ENCODE results near the gene PDS5B. TPM values are rescaled to one million over a fixed set of nuclear protein-coding genes. Genes with fewer than 3 reads are reported as not detected.

The PDS5B gene
- total RNA-seq, 1 experiment from 2014 or later: 26.5 TPM

DNA sequence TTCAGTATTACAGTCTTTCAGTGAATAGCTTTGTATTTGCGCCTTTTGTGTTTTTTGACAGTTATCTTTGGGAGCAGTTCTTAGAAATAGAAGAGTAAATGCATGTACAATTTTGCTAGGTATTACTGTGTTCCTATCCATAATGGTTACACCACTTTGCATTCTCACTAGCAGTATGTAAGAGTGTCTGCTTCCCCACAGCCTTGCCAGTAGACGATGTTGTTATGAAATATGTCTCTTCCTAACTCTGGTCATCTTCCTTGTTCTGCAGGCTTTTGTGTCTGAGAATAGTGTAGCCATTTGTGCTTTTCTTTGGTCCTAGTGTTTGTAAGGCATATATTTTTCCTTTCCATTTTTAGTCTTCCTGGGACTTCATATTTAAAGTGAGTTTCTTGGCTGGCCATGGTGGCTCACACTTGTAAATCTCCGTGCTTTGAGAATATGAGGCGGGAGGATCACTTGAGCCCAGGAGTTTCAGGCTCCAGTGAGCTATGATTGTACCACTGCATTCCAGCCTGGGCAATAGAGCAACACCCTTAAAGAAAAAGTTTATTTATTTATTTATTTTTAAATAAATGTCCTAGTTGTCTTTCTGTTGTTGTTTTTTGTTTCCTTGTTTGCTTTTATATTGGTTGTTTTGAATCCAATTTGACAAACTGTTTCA lies 140.3 kb downstream of the PDS5B start:
- DNase-seq (ENCODE audit: low read depth, low spot score) (no peak), ATAC-seq (no peak)
- ChIA-PET CTCF (no interaction called here), RAD21 (ENCODE audit: low non-redundant PET in 1 of 2, low total read pairs in 2 of 2, uncharacterized antibody in 2 of 2, unreplicated experiment in 2 of 2) (no interaction called here), POLR2A (no interaction called here)
- Histone ChIP-seq H3K9ac (ENCODE audit: low read length) (no peak overlapping the region), H3K79me2 (ENCODE audit: insufficient read depth, low read length) (peaks cover 23% of the 10 kb centered on the region), H3K9me2 (ENCODE audit: insufficient read depth) (no peaks in the 10 kb centered on the region), H3K4me2 (ENCODE audit: low read length) (no peak overlapping the region), H3K27me3 (ENCODE audit: insufficient read depth, low read length) (no peaks in the 10 kb centered on the region), H3K4me3 (replicated peaks in 1 of 2; ENCODE audit: low read depth in 1 of 2, low read length in 2 of 2) (no peak overlapping the region), H3K27ac (ENCODE audit: low read depth, low read length) (no peak overlapping the region), H4K20me1 (ENCODE audit: insufficient read depth) (0 out of 2 replicates have a peak, but pooled peaks cover 3% of the 10 kb centered on the region), H3K9me3 (ENCODE audit: control insufficient read depth in 1 of 2, insufficient read depth in 1 of 2, low read depth in 1 of 2, low read length in 2 of 2) (no peaks in the 10 kb centered on the region), H2AFZ (ENCODE audit: low read depth, low read length, poor library complexity, severe bottlenecking) (no peak overlapping the region), H3K4me1 (ENCODE audit: control insufficient read depth in 1 of 2, insufficient read depth in 2 of 2, low read length in 2 of 2) (peaks cover 0 to 6% of the 10 kb centered on the region in 2 experiments; a peak in 2 of 4 replicates), H3K36me3 (ENCODE audit: control insufficient read depth in 1 of 2, insufficient read depth in 2 of 2, low read length in 2 of 2) (no peaks in the 10 kb centered on the region)
- intact Hi-C loops (cut with micrococcal nuclease): loop anchor here (5.0 kb wide), 1 partner anchor 816 kb away; no protein-coding TSS in a partner anchor
- TF ChIP-seq, protein P1, sequence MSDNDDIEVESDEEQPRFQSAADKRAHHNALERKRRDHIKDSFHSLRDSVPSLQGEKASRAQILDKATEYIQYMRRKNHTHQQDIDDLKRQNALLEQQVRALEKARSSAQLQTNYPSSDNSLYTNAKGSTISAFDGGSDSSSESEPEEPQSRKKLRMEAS (IDR thresholded peaks at IDR 0.05): no peak
- TF ChIP-seq, protein P2, sequence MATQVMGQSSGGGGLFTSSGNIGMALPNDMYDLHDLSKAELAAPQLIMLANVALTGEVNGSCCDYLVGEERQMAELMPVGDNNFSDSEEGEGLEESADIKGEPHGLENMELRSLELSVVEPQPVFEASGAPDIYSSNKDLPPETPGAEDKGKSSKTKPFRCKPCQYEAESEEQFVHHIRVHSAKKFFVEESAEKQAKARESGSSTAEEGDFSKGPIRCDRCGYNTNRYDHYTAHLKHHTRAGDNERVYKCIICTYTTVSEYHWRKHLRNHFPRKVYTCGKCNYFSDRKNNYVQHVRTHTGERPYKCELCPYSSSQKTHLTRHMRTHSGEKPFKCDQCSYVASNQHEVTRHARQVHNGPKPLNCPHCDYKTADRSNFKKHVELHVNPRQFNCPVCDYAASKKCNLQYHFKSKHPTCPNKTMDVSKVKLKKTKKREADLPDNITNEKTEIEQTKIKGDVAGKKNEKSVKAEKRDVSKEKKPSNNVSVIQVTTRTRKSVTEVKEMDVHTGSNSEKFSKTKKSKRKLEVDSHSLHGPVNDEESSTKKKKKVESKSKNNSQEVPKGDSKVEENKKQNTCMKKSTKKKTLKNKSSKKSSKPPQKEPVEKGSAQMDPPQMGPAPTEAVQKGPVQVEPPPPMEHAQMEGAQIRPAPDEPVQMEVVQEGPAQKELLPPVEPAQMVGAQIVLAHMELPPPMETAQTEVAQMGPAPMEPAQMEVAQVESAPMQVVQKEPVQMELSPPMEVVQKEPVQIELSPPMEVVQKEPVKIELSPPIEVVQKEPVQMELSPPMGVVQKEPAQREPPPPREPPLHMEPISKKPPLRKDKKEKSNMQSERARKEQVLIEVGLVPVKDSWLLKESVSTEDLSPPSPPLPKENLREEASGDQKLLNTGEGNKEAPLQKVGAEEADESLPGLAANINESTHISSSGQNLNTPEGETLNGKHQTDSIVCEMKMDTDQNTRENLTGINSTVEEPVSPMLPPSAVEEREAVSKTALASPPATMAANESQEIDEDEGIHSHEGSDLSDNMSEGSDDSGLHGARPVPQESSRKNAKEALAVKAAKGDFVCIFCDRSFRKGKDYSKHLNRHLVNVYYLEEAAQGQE (IDR thresholded peaks at IDR 0.05; ENCODE audit: low read depth): no peak
- TF ChIP-seq SP1 (IDR thresholded peaks at IDR 0.05; ENCODE audit: low read depth) (no peak), YY1 (IDR thresholded peaks at IDR 0.05; ENCODE audit: extremely low read depth, insufficient replicate concordance, low read depth, low read length) (no peak), RAD21 (IDR thresholded peaks at IDR 0.05; ENCODE audit: low read depth) (no peak), CEBPB (IDR thresholded peaks at IDR 0.05; ENCODE audit: low read depth) (no peak), TCF7L2 (IDR thresholded peaks at IDR 0.05; ENCODE audit: borderline replicate concordance, extremely low read depth, insufficient read depth, insufficient read length) (no peak), FOSL1 (IDR thresholded peaks at IDR 0.05; ENCODE audit: low read depth) (no peak), EGR1 (IDR thresholded peaks at IDR 0.05; ENCODE audit: low read depth) (no peak), ZFX (IDR thresholded peaks at IDR 0.05) (no peak), CBX3 (IDR thresholded peaks at IDR 0.05; ENCODE audit: low read depth) (no peak), JUND (IDR thresholded peaks at IDR 0.05) (no peak), EZH2phosphoT487 (IDR thresholded peaks at IDR 0.05; ENCODE audit: borderline replicate concordance) (no peak)
- TF ChIP-seq, protein P3, sequence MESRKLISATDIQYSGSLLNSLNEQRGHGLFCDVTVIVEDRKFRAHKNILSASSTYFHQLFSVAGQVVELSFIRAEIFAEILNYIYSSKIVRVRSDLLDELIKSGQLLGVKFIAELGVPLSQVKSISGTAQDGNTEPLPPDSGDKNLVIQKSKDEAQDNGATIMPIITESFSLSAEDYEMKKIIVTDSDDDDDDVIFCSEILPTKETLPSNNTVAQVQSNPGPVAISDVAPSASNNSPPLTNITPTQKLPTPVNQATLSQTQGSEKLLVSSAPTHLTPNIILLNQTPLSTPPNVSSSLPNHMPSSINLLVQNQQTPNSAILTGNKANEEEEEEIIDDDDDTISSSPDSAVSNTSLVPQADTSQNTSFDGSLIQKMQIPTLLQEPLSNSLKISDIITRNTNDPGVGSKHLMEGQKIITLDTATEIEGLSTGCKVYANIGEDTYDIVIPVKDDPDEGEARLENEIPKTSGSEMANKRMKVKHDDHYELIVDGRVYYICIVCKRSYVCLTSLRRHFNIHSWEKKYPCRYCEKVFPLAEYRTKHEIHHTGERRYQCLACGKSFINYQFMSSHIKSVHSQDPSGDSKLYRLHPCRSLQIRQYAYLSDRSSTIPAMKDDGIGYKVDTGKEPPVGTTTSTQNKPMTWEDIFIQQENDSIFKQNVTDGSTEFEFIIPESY (IDR thresholded peaks at IDR 0.05; ENCODE audit: extremely low read depth, insufficient replicate concordance, low read length): no peak
- no TSS peak for BruUV-seq (replicated peaks)

Data from HCT116 (cell line).